WI38 (cell line): ENCODE measurements around the gene SLC12A6.
"Not testable (repeated sequence)": the region's sequence is repeated elsewhere in the genome, so short reads cannot be mapped to it uniquely, and the experiment has no call there.

Experiments
- H3K4me3 ChIP-seq: 2 replicates; pipeline ENCODE4 v1.5.1; 2011; ENCODE audit warnings: low read depth, mild to moderate bottlenecking, control low read depth, low read length
- CTCF ChIP-seq: IDR thresholded peaks from 2 replicates; pipeline ENCODE4 v1.5.1; 2012; ENCODE audit warnings: low read depth, mild to moderate bottlenecking, control low read depth, low read length

SLC12A6 gene

GRCh38 chr15:34213690-34214089, 123.9 kb downstream of the SLC12A6 start:
- no peak overlapping the region for H3K4me3 ChIP-seq
- no peak for TF ChIP-seq CTCF

DNA sequence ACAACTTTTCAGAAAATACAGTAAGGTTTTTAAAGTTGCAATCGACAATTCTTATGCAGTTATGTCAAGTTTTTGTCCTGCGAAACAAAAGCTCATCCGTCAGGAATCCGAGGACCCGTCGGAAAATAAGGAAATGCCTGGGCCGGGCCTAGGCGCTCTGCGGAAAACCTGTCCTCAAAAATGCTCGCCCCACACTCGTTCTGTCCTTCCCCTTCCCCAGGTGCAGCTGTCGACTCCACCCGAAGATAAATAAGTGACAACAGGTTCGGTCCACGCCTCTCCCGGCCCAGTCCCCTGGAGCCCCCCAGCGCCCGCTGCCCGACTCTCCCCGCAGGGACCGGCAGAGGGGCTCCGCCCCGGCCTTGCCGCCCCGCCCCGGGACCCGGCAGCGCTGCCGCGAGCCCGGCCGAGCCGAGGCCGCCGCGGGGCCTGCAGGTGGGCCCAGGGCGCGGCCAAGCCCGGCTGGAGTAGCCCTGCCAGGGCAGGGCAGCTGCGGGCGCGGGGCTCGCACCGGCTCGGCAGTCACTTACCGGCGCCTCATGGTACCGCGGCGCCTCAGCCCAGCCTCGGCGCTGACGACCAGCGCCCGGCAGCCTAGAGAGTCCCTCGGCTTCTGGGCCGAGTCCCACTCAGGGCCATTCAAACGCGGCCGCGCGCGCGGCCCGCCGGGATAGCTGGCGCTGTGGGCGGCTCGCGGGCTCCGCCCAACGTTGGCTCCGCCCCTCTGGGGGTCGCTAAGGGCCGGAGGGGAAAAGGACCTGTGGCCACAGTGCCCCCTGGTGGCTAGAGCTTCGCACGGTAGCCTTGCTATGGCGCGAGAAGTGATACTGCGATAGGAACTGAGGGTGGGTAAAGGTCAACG, 127.9 kb downstream of the SLC12A6 start, which contains the start of gene KATNBL1:
Gene KATNBL1 (minus strand): TSS at position 676 of the 862 bp plus-strand sequence. CDS start 46,420 bp downstream, outside the sequence.
- peak; percentile 82 for TF ChIP-seq CTCF
- peak within 1 kb of the TSS; percentile 81 for H3K4me3 ChIP-seq

GRCh38 chr15:34206011-34206410, 131.6 kb downstream of the SLC12A6 start:
- TF ChIP-seq CTCF, result no peak
- H3K4me3 ChIP-seq, result no peak overlapping the region

- TF ChIP-seq CTCF, result no peak
- no peak overlapping the region for H3K4me3 ChIP-seq
These were observed 133.6 kb downstream of the SLC12A6 start for GRCh38 chr15:34203936-34204335.

GRCh38 chr15:34203305-34203704, 134.3 kb downstream of the SLC12A6 start:
- no peak for TF ChIP-seq CTCF
- no peak overlapping the region for H3K4me3 ChIP-seq

DNA sequence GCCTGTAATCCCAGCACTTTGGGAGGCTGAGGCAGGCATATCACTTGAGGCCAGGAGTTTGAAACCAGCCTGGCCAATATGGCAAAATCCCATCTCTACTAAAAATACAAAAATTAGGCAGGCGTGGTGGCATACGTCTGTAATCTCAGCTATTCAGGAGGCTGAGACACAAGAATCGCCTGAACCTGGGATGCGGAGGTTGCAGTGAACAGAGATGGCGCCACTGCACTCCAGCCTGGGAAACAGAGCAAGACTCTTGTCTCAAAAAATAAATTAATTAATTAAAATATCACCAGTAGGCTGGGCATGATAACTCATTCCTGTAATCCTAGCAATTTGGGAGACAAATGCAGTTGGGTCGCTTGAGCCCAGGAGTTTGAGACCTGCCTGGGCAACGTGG, 144.3 kb downstream of the SLC12A6 start:
- H3K4me3 ChIP-seq, result not testable (repeated sequence)

DNA sequence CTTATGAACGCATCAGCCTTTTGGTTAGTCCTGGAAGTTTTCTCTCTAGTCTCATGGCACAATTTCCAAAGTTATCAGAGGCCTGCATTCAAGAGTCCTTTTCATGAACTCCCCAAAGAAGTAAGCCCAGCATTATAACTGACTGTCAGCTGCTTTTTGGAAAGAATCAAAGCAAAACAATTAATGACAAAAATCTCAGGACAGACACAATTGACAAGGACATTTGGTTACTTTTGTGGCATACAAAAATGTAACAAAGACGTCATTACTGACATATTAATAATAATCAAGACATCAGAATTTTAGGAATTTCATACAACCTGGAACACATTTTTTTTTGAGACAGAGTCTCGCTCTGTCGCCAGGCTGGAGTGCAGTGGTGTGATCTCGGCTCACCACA, 148.9 kb downstream of the SLC12A6 start:
- no peak overlapping the region for H3K4me3 ChIP-seq
- TF ChIP-seq CTCF, result no peak
